Stimulated activated CD4-positive, alpha-beta T cell treated with anti-CD3 and anti-CD28 coated beads, Interleukin-4, amount 100 ng/mL, for 24 hours (primary cell): ENCODE results near the gene TPSAB1.
"Not testable (repeated sequence)": the region's sequence is repeated elsewhere in the genome, so short reads cannot be mapped to it uniquely, and the experiment has no call there.

Experiments used
- DNase-seq: peaks from one replicate; pipeline ENCODE4 v3.0.0-alpha.2; 2020

The TPSAB1 gene

DNA sequence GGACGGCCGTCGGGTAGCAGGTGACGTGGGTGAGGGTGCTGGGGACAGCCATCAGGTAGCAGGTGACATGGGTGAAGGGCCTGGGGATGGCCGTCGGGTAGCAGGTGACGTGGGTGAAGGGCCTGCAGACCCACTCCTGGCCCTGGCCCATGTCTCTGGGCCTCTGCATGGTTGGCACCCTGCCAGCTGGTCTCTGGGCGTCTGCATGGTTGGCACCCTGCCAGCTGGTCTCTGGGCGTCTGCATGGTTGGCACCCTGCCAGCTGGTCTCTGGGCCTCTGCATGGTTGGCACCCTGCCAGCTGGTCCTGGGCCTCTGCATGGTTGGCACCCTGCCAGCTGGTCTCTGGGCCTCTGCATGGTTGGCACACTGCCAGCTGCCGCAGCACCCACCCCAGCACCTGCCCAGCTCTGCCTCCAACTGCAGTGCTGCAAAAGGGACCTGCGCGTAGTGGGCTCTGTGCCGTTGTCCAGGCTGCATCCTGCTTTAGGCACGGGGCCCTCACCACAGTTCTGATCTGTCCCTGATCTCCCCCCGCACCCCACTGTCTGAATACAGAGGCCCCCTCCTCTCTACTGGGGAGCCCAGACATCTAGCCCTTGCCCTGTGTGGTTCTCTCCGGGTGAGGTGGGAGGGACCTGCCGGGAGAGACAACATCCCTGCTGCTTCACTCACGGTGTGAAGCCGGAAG, 31.4 kb downstream of the TPSAB1 start:
- DNase-seq = not testable (repeated sequence)

DNA sequence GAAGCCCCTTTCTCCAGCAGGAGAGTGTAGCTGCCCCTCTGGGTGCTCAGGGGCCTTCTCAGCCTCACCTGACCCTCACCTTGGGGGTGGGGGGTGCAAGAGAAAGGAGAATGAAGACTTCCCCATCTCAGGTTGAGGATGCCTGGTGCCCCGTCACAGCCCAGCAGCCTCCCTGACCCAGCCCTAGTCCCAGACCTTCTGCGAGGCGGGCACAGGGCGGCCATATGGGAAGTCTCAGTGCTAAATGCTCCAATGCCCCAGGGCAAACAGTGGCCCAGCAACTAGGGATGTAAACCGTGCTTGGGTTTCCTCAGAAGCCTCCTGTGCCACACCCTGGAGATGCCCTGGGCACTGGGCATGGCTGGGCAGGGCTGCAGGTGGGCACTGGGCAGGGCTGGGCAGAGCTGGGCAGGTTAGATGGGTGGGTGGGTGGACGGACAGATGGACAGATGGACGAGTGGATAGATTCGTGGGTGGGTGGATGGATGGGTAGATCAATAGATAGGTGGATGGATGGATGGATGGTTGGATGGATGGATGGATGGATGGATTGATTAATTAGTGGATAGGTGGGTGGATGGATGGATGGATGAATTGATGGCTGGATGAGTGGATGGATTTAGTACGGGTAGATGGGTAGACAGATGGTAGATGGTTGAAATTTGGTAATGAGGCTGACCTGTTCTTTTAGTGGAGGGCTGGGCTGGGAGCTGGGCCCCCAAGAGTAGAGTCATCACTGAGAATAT, 32.1 kb downstream of the TPSAB1 start:
- no peak for DNase-seq

DNA sequence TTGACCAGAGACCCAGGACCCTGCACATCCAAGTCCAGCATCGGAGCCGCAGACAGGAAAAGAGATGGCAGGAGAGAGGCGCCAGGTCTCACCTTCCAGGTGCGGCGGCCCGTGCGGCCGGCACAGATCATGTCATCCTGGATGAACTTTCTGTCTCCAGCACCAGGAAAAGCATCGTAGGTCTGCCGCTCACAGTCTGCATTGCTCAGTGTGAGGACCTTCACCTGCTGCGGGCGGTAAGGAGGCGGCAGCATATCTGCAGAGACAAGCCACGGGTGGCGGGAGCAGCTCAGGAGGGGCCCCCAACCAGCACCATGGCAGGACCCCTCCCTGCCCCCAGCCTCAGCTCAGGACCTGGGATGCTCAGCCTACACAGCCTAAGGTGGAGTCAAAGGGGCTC, 33.3 kb downstream of the TPSAB1 start:
- no peak for DNase-seq

DNA sequence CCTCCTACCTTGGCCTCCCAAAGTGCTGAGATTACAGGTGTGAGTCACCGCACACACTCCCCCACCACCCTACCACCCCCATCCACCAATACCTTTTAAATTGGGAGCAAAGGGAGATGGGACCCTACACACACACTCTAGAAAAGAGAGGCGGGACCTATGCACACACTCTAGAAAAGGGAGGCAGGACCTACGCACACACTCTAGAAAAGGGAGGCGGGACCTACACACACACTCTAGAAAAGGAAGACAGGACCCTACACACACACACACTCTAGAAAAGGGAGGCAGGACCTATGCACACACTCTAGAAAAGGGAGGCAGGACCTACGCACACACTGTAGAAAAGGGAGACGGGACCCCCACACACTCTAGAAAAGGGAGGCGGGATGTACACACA, 34.3 kb downstream of the TPSAB1 start:
- DNase-seq = no peak

DNA sequence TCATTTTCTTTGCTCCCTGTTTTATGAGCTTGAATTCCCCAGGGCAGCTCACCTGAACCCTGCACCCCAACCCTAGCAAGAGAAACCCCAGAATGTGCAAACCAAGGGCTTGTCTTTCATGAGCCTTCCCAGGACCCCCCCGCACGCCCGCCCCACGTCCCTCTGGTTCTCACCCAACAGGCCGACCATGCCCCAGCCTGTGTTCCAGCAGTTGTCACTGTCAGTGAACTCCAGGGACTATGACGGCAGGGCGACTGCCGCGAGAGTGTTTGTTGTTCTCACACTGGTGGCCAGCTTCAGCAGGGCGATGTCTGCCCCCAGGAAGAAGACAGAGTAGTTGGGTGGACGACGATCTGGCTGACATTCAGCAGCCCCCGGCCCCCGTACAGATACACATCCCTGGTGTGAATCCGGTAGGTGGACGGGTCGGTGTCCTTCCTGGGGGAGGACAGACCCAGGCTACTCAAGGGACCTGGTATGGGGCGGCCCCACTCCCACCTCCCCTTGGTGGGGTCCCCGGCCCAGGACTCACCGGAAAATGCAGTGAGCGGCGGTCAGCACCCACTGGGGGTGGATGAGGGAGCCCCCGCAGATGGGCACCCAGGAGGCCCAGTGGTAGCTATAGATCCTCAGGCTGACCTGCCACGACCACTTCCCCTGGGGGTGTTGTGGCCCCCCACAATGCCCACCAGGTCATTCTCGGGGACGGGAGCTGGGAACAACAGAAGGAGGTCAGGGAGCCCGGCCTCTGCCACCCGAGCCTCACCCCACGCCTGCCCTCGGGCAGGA, 35.5 kb downstream of the TPSAB1 start:
- DNase-seq = no peak

DNA sequence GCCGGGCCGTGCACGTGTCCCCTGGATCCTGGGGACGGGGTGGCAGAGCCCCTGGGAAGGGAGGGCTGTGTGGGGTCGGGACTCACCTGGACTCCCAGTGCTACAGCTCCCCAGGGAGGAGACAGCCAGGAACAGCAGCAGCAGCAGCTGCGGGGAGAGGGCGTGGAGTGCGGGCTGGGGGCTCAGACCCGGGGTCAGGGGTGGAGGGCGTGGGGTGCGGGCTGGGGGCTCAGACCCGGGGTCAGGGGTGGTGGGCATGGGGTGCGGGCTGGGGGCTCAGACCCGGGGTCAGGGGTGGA, 36.0 kb downstream of the TPSAB1 start:
- no peak for DNase-seq

DNA sequence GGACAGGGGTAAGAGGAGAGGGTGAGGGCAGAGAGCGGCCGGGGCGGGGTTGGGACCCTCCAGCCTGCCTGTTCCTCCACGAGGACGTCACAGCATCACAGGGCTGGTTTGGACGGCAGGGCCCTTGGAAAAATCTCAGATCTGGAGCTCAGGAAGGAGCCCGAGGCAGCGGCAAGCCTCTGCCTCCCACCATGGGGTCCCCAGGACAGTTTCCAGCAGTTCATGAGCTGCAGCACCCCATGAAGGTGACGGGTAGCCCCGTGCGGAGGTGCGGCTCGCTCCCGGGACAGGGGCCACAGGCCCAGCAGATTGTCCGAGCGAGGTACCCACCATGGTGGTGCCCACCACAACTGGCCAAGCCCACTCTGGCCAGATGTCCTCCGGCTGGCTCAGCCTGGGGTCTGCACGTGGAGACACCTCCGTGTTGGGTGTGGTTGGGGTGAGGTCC, 36.7 kb downstream of the TPSAB1 start:
- no peak for DNase-seq

DNA sequence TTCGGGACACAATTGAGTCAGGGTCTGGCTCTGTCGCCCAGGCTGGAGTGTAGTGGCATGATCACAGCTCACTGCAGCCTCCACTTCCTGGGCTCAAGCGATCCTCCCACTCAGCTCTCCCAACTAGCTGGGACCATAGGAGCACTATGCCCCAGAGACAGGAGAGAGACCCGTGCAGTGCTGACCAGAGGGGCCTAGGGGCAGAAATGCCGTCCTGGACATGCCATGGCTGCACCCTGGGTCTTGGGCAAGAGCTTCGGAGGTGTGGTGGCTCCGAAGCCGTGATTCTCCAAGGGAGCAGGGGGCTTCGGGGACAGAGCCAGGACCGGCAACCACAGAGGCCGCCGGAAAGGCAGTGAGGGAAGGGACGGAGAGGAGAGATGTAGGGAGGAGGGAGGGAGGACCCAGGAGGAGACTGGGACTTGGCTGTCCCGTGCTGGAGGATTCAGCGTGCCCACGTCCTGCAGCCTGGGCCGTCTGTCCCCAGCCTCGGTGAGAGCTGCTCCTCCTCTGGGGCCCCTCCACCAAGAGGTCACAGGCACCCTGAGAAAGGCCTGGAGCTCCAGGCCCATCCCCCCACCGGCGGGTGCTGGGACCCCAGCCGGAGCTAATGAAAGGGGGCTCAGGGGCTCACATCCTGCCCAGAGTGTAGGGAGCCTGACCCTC, 37.2 kb downstream of the TPSAB1 start:
- no peak for DNase-seq

DNA sequence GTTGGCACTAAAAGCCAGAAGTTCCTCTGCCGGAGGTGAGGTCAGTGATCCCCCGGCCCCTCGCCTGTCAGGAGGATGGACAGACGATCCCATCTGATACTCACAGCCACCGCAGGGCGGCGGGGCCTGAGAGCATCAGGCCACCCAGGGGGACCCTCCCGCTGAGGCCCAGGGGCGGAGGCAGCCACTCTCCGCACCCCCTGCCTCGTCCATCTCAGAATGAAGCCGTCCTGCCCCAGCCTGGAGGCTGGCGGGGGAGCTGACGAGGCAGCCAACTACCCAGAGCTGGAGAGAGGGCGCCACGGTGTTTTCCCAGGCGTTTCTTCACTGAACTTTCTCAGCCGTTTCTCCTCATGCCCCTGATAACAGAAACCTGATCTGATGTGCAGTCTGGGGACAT, 38.0 kb downstream of the TPSAB1 start:
- DNase-seq = no peak

DNA sequence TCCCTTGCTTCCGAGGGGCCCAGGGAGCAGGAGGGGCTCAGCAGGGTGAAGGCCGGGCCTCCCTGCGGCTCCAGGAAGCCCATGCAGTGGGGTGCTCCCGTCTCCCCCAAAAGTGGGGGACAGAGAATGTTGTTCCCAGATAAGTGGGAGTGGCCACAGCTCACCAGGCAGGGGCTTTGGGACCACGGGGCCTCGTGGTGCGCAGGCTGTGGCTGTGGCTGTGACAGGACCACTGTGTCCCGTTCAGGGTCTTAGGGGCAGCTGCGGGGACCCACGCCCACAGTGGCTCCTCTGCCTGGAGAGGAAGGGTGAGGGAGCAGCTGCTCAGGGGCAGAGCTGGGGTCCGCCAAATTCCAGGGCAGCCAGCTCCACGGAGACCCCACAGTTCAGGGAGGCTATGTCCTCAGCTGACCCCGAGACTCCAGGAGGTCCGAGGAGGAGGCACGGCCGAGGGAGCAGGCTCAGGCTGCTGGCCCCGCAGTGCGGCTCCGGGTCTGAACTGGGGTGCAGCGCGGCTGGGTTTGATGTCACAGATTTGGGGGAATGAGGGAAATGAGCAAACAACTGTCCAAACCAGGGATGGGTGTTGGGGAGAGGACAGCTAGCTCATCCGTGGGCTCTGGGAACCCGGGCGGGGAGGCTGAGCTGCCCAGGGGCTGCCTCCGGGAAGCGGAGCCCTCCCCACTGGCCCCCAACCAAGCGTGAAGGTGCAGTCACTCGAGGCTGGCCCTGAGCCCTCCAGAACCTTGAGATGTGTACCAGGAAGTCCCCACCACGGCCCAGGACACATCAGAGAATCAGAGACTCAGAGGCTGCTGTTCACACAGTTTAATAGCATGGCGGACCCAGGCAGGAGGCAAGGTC, 38.8 kb downstream of the TPSAB1 start:
- no peak for DNase-seq

DNA sequence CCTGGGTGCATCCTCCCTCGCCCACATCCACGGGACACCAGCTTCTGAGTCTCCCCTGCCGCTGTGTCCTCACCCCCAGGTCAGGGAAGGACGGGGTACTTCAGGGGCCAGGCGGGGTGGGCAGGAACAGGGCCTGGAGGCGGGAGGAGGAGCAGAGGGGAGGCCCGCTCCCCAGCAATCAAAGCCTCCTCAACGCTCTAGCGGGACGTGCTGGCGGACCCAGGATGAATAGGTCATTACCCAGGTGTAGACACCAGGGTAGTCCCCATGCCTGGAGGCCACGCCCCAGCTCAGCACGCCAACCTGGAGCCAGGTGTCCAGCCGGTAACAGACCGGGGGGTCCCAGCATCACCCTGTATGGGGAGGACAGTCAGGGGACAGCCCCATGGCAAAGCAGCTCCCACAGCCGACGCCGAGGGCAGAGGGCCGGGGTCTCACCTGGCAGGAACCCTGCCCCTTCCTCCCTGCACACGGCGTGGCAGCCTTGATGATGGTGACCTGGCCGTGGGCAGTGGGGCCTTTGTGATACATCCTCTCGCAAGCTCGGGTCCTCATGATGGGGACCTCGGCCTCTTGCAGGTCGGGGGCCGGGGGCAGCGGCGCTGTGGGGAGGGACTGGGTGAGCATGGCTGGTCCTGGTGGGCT, 39.6 kb downstream of the TPSAB1 start:
- DNase-seq = no peak

DNA sequence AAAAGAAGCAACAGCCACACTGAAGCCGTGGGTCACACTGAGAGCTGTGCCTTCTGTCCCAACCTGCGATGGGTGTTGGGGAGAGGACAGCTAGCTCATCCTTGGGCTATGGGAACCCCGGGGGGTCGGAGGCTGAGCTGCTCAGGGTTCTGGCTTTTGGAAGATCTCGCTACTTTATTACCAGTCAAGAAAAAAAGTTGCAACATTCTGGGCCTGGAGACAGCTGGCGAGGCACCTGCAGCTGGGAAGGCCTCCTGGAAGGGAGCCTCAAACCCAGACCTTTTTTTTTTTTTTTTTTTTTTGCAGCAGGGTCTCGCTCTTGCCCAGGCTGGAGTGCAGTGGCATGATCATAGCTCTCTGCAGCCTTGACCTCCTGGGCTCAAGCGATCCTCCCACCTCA, 40.3 kb downstream of the TPSAB1 start:
- DNase-seq = no peak

DNA sequence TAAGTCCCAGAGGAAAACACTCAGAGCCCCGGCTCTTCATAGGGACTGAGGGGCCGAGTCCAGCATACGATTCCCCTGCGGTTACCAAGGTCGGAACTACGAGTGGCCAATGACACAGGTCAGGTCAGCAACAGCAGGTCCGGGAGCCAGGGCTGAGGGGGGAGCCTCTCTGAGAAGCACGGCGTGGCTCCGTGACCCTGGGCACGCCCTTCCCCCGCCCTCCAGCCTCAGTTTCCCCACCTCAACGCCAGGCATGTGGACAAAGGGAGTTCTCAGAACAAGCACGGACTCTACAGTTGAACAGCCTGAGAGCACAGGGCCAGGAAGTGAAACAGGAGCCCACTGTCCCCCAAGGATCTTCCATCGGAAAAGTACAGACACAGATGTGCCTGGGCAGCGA, 41.0 kb downstream of the TPSAB1 start:
- no peak for DNase-seq

DNA sequence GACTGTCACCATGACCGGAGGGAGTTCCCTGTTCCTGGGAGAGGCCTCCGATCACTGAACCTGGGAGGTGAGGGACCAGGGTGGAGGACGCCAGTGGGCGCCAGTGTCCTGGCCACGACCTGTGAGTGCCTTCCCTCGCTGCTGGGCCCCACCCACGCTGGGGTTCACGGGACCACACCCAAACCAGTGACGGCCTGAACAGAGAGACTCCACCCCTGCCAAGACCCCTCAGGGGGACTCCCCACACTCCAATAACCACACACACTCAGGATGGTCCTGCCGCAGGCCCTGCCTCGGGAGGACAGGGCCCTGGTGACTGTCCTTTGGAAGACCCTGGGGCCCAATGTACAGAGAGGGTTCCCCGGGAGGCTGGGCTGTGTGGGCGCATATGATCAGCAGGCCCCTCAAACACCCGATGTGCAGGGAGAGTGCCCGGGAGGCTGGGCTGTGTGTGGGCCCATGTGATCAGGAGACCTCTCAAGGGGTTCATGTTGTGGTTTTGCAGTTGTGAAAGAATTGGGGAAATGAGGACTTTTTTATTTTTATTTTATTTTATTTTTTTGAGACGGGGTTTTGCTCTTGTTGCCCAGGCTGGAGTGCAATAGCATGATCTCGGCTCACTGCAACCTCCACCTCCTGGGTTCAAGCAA, 41.9 kb downstream of the TPSAB1 start:
- no peak for DNase-seq

DNA sequence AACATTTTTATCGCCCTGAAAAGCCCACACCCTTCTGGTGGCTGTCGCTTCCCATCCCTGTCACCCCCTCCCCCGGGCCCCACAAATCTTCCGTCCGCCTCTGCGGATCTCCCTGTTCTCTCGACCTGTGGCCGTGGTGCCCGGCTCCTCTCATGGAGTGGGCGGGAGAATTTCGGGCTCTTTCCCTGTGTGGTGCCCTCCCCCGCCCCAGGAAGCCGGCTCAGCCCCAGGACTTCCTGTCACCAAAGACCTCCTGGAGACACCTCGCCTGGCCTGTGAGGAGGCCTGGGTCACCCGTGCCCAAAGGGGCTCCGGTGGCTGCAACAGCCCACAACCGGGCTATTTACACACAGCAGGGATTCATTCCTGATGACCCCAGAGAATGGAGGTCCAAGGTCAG, 42.8 kb downstream of the TPSAB1 start:
- no peak for DNase-seq

DNA sequence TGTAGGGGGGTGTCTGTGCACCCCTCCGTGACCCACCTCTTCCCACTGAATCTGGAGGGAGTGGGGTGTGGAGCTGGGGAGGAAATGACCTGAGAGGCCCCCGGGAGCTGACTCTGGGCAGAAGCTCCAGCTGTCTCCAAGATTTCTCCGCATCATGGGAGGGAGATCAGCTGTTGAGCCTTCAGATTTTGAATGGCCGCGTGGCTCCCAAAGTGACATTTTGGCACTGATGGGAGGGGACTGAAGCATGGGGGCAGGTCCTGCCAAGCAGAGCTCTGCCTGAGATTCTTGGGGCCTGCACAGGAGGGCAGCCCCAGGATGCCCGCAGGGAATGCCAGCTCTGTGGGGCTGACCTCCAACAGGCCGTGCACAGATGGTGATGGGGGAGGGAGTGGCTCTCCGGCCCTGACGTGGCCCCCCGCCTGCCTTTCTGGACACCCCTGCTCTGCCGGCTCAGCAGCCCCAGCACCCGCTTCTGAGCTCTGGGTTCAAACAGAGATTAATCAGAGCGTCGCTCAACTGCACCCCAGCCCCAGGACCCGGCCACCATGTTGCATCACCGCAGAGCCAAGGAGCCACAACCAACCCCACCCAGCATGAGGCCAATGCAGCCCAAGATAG, 43.6 kb downstream of the TPSAB1 start:
- DNase-seq = no peak

DNA sequence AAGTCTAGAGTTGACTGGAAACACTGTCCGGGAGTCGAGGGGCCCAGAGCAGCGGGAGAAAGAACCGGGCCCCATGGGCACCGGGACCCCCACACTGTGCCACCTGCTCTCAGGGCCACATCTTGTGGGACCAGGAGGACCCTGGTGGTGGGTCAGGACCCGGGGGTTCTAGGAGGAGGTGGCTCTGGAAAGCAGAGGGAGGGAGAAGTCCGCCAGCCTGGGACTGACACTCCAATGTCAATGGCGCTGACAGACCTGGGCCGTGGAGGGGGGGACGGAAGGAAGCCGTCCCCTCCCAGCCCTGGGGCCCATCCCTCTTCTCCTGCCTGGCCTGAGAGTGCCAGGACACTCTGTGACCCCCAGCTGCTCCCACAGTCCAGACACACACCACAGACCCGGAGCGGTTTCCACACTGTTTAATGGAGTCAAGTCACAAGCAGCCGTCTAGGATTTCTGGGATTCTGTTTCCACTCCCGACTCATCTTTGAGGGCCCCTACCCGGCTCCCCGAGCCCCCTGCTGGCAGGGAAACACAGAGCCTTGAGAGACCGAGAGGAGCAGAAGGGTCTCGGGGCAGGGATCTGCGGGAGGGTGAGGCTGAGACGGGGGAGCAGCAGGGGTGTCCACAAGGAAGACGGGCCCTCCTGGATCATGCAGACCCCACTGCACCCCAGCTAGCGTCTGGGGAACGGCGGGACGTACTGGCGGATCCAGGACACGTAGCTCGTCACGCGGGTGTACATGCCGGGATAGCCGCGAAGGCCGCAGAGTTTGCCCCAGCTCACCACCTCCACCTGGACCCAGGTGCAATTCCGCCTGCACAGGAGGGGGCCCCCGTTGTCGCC, 45.4 kb downstream of the TPSAB1 start:
- no peak for DNase-seq

DNA sequence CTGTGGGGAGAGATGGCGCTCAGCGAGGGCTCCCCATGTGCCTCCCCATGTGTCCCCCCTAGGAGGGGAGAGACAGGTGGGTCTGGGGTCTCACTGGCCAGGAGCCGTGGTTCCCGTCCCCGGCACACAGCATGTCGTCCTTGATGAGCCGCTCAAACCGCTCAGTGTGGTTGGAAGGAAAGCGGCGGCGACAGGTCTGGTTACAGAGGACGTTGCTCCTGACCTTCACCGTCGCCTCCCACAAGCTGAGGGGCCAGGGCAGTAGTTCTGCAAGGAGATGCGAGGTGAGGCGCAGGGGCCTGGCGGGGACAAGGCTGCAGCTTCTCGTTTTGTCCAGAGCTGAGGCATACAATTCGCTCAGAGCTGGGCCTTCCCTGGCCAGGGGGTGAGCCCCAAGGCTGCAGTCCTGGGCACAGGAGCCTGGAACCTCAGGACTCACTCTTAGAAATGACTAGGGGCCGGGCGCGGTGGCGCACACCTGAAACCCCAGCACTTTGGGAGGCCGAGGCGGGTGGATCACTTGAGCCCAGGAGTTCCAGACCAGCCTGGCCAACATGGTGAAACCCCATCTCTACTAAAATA, 46.1 kb downstream of the TPSAB1 start:
- no peak for DNase-seq

DNA sequence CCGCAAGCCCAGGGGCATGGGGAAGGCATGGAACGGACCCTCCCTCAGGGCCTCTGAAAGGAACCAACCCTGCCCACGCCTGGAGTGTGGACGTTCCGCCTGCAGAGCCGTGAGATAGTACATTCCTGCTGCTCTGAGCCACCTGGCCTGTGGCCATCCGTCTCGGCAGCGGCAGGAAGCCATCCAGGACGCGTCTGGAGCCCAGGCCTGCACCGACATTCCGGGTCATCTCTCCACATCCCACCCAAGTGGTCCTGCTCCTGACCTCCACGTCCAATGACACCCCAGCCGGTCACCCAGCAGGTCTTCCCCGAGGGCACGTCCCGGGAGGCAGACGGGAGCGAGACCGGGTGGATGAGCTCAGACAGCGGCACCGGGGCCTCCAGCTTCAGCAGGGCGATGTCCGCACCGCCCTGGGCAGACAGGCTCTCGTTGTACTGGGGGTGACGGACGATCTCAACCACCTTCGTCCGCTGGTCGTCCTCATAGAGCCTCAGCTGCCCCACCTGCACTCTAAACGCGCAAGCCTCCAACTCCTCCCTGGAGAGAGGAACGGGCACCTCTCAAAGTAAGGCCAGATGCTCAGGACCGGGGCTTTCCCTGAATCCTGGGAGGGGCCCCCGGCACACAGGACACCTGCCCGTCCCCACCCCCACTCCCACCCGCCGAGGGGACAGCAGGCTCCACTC, 47.6 kb downstream of the TPSAB1 start:
- DNase-seq = no peak
